Neural progenitor cell (in vitro differentiated cells): Measurements from ENCODE around the gene NNMT. TPM values are rescaled to one million over a fixed set of nuclear protein-coding genes. Genes with fewer than 3 reads are reported as not detected.

Source experiments
- DNase-seq: peaks from one replicate; pipeline ENCODE4 v3.0.0-alpha.2; 2016; ENCODE audit warnings: low spot score
- H2AFZ ChIP-seq: fragments of 200-600 bp; sonication (generic); replicated peaks from 2 replicates; pipeline ENCODE4 v1.6.1; 2016; ENCODE audit warnings: antibody characterized with exemption
- H3F3A ChIP-seq: fragments of 200-600 bp; sonication (generic); 2 replicates; pipeline ENCODE4 v1.6.1; 2016; ENCODE audit warnings: antibody characterized with exemption, low read depth
- H3K27ac ChIP-seq: fragments of 200-600 bp; sonication (generic); 2 replicates; pipeline ENCODE4 v1.5.1; 2016; ENCODE audit warnings: mild to moderate bottlenecking
- H3K27me3 ChIP-seq: fragments of 200-600 bp; sonication (generic); 2 replicates; pipeline ENCODE4 v1.6.1; 2016; ENCODE audit warnings: mild to moderate bottlenecking, moderate library complexity
- H3K36me3 ChIP-seq: fragments of 200-600 bp; sonication (generic); 2 replicates; pipeline ENCODE4 v1.5.1; 2016
- H3K4me1 ChIP-seq: fragments of 200-600 bp; sonication (generic); 2 replicates; pipeline ENCODE4 v1.6.1; 2016; ENCODE audit warnings: mixed run types
- H3K4me2 ChIP-seq: fragments of 200-600 bp; sonication (generic); 2 replicates; pipeline ENCODE4 v1.6.1; 2016
- H3K4me3 ChIP-seq: fragments of 200-600 bp; sonication (generic); 2 replicates; pipeline ENCODE4 v1.5.1; 2016
- H3K79me2 ChIP-seq: fragments of 200-600 bp; sonication (generic); 2 replicates; pipeline ENCODE4 v1.6.1; 2016; ENCODE audit warnings: low read depth
- H3K9ac ChIP-seq: fragments of 200-600 bp; sonication (generic); 2 replicates; pipeline ENCODE4 v1.6.1; 2016
- H3K9me3 ChIP-seq: fragments of 200-600 bp; sonication (generic); 2 replicates; pipeline ENCODE4 v1.5.1; 2016; ENCODE audit warnings: low read depth
- H4K20me1 ChIP-seq: fragments of 200-600 bp; sonication (generic); 2 replicates; pipeline ENCODE4 v1.6.1; 2016; ENCODE audit warnings: low read depth
- H3K27ac Mint-ChIP-seq: 3 replicates; pipeline ENCODE4 v1.8.0; 2021; ENCODE audit warnings: mixed read lengths
- H3K27me3 Mint-ChIP-seq: 2 replicates; pipeline ENCODE4 v1.8.0; 2022; ENCODE audit warnings: low read depth, mild to moderate bottlenecking, inconsistent platforms, moderate library complexity, mixed read lengths; ENCODE audit not compliant: insufficient read depth
- H3K36me3 Mint-ChIP-seq: 3 replicates; pipeline ENCODE4 v1.8.0; 2021; ENCODE audit warnings: mixed read lengths
- H3K4me1 Mint-ChIP-seq: 3 replicates; pipeline ENCODE4 v1.8.0; 2021; ENCODE audit warnings: mixed read lengths
- H3K4me3 Mint-ChIP-seq: 3 replicates; pipeline ENCODE4 v1.8.0; 2021; ENCODE audit warnings: mild to moderate bottlenecking, moderate library complexity, mixed read lengths
- H3K9me3 Mint-ChIP-seq: 3 replicates; pipeline ENCODE4 v1.8.0; 2020; ENCODE audit warnings: mixed read lengths
- EZH2 ChIP-seq: fragments of 200-600 bp; sonication (generic); IDR thresholded peaks from 2 replicates; pipeline ENCODE4 v1.6.1; 2017; ENCODE audit warnings: antibody characterized with exemption, mild to moderate bottlenecking, moderate library complexity
- EZH2phosphoT487 ChIP-seq: fragments of 200-600 bp; sonication (generic); IDR thresholded peaks from 2 replicates; pipeline ENCODE4 v1.6.1; 2017; ENCODE audit warnings: antibody characterized with exemption
- total RNA-seq: library from RNA; depleted of rRNA; stranded (reverse); fragments of >200 nt; gene quantifications from 2 replicates; pipeline ENCODE4 v1.2.3, GENCODE V29; 2015; ENCODE audit warnings: low replicate concordance
- TF ChIP-seq, protein P1 (sequence below): fragments of 200-600 bp; sonication (generic); IDR thresholded peaks from 2 replicates; pipeline ENCODE4 v1.5.1; 2017; ENCODE audit warnings: antibody characterized with exemption, mild to moderate bottlenecking

Gene NNMT
- total RNA-seq, 1 donor from 2014 or later: not detected

DNA sequence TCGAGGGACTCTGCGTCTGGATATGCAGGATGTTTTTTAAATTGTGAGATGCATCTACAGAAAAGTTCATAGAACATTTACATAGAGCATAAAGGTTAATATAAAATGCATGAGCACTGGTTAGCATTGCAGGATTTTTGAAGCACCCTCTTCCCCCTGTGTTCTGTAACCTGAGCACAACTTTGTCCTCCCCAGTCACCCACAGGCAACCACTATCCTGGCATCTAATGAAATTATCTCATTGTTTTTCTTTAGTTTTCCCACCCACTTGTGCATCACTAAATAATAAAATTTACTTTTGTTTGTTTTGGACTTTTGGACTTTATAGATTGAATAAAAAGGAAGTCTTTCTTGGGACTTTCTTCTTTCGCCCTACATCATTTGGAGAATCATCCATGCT, 10.0 kb upstream of the NNMT start:
- Histone ChIP-seq H3K27ac (no peak overlapping the region), H3K4me3 (no peak overlapping the region), H3K36me3 (no peaks in the 10 kb centered on the region), H3K4me2 (no peak overlapping the region), H3K4me1 (peaks cover 13% of the 10 kb centered on the region), H2AFZ (no peak overlapping the region), H3K79me2 (no peaks in the 10 kb centered on the region), H3K9ac (no peak overlapping the region), H3K9me3 (no peaks in the 10 kb centered on the region), H4K20me1 (no peaks in the 10 kb centered on the region), H3F3A (no peaks in the 10 kb centered on the region), H3K27me3 (no peaks in the 10 kb centered on the region)
- Mint-ChIP-seq H3K4me3 (no peak overlapping the region), H3K36me3 (no peaks in the 10 kb centered on the region), H3K4me1 (peaks cover 1% of the 10 kb centered on the region), H3K27ac (no peak overlapping the region), H3K9me3 (peaks cover 3% of the 10 kb centered on the region), H3K27me3 (no peaks in the 10 kb centered on the region)
- DNase-seq: no peak
- TF ChIP-seq, protein P1, sequence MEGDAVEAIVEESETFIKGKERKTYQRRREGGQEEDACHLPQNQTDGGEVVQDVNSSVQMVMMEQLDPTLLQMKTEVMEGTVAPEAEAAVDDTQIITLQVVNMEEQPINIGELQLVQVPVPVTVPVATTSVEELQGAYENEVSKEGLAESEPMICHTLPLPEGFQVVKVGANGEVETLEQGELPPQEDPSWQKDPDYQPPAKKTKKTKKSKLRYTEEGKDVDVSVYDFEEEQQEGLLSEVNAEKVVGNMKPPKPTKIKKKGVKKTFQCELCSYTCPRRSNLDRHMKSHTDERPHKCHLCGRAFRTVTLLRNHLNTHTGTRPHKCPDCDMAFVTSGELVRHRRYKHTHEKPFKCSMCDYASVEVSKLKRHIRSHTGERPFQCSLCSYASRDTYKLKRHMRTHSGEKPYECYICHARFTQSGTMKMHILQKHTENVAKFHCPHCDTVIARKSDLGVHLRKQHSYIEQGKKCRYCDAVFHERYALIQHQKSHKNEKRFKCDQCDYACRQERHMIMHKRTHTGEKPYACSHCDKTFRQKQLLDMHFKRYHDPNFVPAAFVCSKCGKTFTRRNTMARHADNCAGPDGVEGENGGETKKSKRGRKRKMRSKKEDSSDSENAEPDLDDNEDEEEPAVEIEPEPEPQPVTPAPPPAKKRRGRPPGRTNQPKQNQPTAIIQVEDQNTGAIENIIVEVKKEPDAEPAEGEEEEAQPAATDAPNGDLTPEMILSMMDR: no peak
- no peak for TF ChIP-seq EZH2phosphoT487
- no peak for TF ChIP-seq EZH2

DNA sequence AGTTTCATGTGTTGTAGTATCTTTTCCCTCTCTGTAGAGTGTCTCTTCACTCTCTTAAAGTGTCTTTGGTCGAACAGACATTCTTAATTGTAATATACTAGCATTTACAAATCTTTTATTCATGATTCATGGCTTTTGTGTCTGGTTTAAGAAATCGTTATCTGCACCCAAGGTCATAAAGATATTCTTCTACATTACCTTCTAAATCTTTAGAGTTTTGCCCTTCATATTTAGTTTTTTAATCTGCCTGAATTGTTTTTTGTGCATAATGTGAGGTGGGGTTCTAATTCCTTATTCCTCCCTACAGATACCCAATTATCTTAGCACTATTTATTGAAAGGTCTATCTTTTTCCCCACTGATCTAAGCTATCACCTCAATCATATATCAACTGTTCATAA, 9.0 kb upstream of the NNMT start:
- H3K4me2 ChIP-seq: no peak overlapping the region
- no peaks in the 10 kb centered on the region for H3K79me2 ChIP-seq
- Mint-ChIP-seq H3K9me3 (peaks cover 5% of the 10 kb centered on the region), H3K4me1 (no peaks in the 10 kb centered on the region), H3K27me3 (no peaks in the 10 kb centered on the region), H3K36me3 (no peaks in the 10 kb centered on the region), H3K27ac (no peak overlapping the region), H3K4me3 (no peak overlapping the region)
- TF ChIP-seq EZH2phosphoT487 (no peak), EZH2 (no peak)
- TF ChIP-seq, protein P1: no peak
- no peaks in the 10 kb centered on the region for H3K36me3 ChIP-seq
- no peaks in the 10 kb centered on the region for H4K20me1 ChIP-seq
- no peaks in the 10 kb centered on the region for H3K27me3 ChIP-seq
- H3K4me1 ChIP-seq: peaks cover 10% of the 10 kb centered on the region
- DNase-seq: no peak
- H3K27ac ChIP-seq: no peak overlapping the region
- no peaks in the 10 kb centered on the region for H3K9me3 ChIP-seq
- no peak overlapping the region for H3K4me3 ChIP-seq
- H3K9ac ChIP-seq: no peak overlapping the region
- H2AFZ ChIP-seq: no peak overlapping the region
- no peaks in the 10 kb centered on the region for H3F3A ChIP-seq

GRCh38 chr11:114288136-114288535, 8.1 kb upstream of the NNMT start:
- no peak overlapping the region for H3K27ac Mint-ChIP-seq
- H3K27ac ChIP-seq: no peak overlapping the region
- no peaks in the 10 kb centered on the region for H3K27me3 Mint-ChIP-seq
- H3K4me1 Mint-ChIP-seq: no peaks in the 10 kb centered on the region
- H3K9me3 Mint-ChIP-seq: peaks cover 5% of the 10 kb centered on the region
- H4K20me1 ChIP-seq: no peaks in the 10 kb centered on the region
- no peaks in the 10 kb centered on the region for H3K36me3 Mint-ChIP-seq
- H3K4me1 ChIP-seq: peaks cover 10% of the 10 kb centered on the region
- H3F3A ChIP-seq: no peaks in the 10 kb centered on the region
- H3K4me3 Mint-ChIP-seq: no peak overlapping the region
- no peaks in the 10 kb centered on the region for H3K79me2 ChIP-seq
- no peaks in the 10 kb centered on the region for H3K27me3 ChIP-seq
- no peaks in the 10 kb centered on the region for H3K9me3 ChIP-seq
- H3K9ac ChIP-seq: no peak overlapping the region
- no peaks in the 10 kb centered on the region for H3K36me3 ChIP-seq
- H3K4me2 ChIP-seq: no peak overlapping the region
- TF ChIP-seq EZH2phosphoT487: no peak
- no peak for TF ChIP-seq EZH2
- TF ChIP-seq, protein P1: no peak
- H2AFZ ChIP-seq: no peak overlapping the region
- no peak overlapping the region for H3K4me3 ChIP-seq
- no peak for DNase-seq

- H3K27ac Mint-ChIP-seq: no peak overlapping the region
Observed at GRCh38 chr11:114289779-114290178, 6.4 kb upstream of the NNMT start.

More at GRCh38 chr11:114289779-114290178, 6.4 kb upstream of the NNMT start:
- H3K79me2 ChIP-seq: no peaks in the 10 kb centered on the region
- H3K27me3 Mint-ChIP-seq: no peaks in the 10 kb centered on the region
- H3K4me3 ChIP-seq: no peak overlapping the region
- no peaks in the 10 kb centered on the region for H3K27me3 ChIP-seq
- no peaks in the 10 kb centered on the region for H3F3A ChIP-seq
- H3K4me3 Mint-ChIP-seq: no peak overlapping the region
- no peak overlapping the region for H3K4me2 ChIP-seq
- peaks cover 5% of the 10 kb centered on the region for H3K9me3 Mint-ChIP-seq
- no peaks in the 10 kb centered on the region for H4K20me1 ChIP-seq
- H3K4me1 Mint-ChIP-seq: no peaks in the 10 kb centered on the region
- DNase-seq: no peak
- H3K36me3 ChIP-seq: no peaks in the 10 kb centered on the region
- H3K4me1 ChIP-seq: peaks cover 10% of the 10 kb centered on the region
- no peak overlapping the region for H3K9ac ChIP-seq
- no peaks in the 10 kb centered on the region for H3K36me3 Mint-ChIP-seq
- H3K27ac ChIP-seq: no peak overlapping the region
- no peak for TF ChIP-seq EZH2
- TF ChIP-seq EZH2phosphoT487: no peak
- TF ChIP-seq, protein P1: no peak
- H3K9me3 ChIP-seq: no peaks in the 10 kb centered on the region
- H2AFZ ChIP-seq: no peak overlapping the region
